HG03103 (cell line): ENCODE results near the gene RSPH4A.
"Not testable (repeated sequence)": the region's sequence is repeated elsewhere in the genome, so short reads cannot be mapped to it uniquely, and the experiment has no call there.

Source experiments
- ATAC-seq: cut with Tn5 transposase; IDR thresholded peaks from one replicate; pipeline ENCODE4 v1.9.1; 2021; ENCODE audit warnings: low read depth; ENCODE audit not compliant: unreplicated experiment

RSPH4A gene

DNA sequence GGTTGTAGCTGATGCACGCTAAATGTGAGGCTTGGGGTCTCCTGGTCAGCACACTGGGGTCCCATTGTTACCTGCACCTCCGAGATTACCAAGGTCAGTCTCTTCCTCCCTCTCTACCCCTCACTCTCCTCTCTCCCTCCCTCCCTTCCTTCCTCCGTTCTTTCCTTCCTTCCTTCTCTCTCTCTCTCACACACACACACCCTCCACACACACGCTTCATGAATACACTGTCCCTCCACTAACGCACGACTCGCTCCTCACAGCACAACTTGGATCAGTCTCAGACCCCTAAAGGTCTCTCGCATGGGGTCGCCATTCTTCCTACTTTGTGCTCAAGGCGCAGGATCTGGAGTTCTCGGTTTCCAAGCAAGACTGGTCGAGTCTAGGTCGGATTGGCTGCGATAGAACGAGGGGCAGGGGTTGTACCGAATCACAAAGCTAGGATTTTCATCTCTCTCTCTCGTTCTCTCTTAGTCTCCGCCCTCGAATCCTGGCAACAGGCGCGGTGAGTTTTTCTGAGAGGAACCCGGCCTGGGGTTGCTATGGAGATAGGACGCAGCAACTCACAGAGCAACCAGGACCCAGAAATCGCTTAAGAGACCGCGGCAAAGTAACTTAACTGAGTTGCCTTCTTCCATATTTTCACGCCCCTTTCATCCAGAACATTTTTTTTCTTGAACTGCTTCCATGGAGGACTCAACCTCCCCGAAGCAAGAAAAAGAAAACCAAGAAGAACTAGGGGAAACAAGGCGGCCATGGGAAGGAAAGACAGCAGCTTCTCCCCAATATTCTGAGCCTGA lies at the start of gene RSPH4A:
RSPH4A (plus strand) TSS at position 543 of the 800 bp plus-strand sequence; CDS start at position 688, 145 bp downstream.
- ATAC-seq, result peak; percentile 99

DNA sequence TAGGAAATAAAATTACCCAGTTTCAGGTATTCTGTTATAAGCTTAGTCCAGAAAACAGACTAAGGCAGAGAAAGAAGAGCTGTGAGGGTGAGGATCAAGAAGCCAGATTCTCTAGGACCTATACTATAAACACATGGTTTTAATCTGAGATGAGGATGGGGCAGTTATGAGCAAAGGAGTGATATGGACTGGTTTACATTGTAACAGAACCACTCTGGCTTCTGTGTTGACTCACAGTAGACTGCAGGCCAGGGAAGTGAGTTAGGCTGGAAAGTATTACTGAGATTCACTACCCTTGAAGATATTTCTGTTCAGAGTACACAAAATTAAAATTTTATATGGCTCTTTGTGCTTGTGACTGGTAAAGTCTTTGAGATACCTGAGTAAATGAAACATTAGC lies 48.2 kb upstream of the RSPH4A start:
- no peak for ATAC-seq

DNA sequence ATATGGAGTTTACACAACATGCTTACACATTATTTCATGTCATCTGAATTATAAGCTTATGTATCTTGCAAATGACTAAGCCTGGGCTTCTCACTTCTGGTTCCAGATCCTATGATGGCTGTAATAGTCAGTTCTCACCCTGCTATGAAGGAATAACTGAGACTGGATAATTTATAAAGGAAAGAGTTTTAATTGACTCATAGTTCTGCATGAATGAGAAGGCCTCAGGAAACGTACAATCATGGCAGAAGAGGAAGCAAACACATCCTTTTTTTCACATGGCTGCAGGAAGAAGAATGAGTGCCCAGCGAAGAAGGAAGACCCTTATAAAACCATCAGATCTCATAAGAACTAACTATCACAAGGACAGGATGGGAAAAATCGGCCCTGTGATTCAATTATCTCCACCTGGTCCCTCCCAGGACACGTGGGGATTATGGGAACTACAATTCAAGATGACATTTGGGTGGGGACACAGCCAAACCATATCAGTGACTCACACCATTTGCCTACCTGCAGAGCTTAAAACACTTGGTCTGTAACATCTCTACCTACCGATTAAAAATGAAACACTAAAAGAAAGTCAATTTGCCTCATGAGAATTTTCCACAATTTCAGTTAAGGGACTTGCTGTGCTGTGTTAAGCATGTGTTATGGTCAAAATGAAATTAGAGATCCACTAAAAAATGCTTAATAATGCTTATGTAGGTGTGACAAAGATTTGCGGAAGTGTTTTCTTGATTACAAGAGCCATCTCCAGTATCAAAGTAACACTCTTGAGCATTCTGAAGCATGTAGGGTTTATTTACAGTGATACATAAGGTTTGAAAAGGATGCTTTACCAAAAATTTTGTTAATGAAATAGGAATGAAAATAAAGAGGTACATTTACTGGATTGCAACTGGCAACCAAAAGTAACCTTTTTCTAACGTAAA lies 47.2 kb upstream of the RSPH4A start:
- ATAC-seq, result no peak

DNA sequence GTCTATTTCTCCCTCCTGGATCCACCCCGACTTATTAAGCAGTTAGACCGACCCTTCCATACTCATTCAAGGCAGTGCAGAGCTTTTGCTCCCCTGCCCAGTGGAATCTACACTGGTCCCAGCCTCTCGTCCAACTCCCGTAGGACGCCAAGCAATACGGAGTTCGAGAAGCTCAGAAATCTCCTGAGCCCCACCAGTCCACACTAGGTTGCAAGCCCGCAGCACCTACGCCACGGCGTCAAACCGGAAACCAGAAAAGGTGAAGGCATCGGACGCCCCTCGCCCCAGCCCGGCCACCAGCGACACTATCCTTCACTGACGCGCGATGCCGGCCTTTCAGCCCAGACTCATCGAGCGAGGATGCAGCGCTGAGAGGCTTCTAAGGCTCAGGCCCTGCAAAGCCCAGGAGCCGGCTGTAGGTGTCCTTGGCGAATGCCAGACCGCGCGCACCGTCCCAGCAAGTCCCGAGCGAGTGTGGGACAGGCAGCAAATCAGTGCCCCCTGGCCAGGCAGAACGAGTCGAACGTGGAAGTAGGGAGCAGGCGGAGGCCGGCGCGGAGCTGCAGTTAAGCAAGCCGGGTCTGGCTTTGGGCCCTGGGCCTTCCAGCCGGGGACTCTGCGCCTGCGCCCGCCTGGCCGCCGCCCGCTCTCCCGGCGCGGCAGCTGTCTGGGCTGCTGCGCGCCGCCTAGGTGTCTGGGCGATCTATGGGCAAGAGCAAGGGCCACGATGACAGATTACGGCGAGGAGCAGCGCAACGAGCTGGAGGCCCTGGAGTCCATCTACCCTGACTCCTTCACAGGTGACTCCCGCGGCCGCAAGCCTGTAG lies 45.2 kb upstream of the RSPH4A start, which contains the start of gene RWDD1:
RWDD1 (plus strand) TSS at position 649 of the 827 bp plus-strand sequence; CDS start at position 728, 79 bp downstream.
- ATAC-seq, result peak; percentile 93

DNA sequence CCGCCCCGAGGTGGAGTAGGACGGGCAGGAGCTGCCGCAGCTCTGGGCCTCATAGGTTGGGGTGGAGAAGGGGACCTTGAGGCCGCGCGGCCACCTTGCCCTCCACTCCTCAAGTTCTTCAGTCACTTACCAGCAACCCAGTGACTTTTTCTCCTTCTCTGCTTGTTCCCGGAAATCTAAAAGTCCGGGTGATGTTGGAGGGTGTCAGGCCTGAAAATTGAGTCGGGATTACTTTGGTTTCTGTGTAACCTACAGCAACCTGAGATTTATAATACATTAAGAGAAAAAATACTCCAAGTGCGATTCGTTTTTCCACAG lies 44.6 kb upstream of the RSPH4A start:
- ATAC-seq, result no peak

DNA sequence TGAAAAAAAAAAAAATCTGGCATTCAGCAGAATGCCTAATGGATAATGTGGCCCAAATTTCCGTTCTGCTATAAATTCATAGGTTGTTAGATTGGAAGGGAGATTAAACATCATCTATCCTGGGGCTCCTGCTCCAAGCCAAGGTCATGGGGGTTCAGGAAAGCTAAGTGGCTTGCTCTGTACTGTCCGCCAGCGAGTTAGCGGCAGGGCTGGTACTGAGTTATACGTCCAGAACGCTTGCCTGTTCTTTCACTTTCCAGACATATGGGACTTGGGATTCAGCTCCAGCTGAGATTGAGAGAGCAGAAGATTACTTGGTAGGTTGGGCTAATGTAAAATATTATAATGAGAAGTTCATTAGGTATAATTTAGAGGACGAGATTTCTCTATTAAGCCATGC lies 44.1 kb upstream of the RSPH4A start:
- ATAC-seq, result no peak

DNA sequence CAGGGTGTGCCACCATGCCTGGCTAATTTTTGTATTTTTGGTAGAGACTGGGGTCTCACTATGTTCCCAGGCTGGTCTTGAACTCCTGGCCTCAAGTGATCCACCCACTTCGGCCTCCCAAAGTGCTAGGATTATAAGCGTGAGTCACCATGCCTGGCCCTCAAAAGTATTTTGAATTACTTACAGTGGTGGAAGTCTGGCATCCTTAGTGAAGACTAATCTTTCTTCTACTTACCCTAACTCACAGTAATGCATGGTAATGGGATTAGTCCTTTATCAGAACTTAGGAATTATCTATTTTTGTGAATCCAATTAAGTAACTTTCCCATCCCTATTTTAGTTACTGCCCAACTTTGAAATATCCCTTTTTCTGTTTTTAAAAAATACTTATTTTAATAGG lies 41.1 kb upstream of the RSPH4A start:
- ATAC-seq, result no peak

DNA sequence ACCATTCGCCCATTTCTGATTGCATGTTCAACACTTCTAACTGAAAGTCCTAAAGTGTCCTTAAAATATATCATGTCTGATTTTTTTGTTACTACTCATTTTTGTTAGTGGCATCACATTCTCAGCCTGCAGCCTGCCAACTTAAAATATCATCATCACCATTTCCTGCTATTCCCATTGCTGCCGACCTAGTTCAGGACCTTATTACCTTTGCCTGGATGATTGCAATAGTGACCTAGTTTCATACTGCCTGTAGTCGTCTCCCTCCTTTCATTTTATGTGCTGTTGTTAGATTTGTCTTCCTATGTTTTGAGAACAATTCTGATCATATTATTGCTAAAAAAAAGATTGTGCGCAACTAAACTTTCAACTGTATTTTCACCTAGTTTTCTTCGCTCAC lies 38.8 kb upstream of the RSPH4A start:
- ATAC-seq, result no peak

DNA sequence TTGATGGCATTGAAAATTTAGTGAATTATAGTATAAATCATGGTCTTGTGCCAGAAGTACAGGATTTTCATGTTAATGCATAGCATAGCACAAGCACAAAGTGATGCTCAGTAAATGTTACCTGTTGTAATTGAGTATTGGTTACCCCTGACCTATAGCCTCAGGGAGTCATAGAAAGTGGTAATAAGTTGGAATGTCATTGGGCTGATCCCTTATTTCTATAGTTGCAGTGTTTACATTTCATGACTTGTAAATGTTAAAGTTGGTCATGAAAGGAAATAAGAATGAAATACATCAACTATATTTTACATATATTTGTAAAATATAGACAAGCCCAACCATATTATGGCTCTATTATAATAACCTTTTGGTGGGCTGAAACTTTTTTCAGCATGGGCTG lies 37.9 kb upstream of the RSPH4A start:
- no peak for ATAC-seq

DNA sequence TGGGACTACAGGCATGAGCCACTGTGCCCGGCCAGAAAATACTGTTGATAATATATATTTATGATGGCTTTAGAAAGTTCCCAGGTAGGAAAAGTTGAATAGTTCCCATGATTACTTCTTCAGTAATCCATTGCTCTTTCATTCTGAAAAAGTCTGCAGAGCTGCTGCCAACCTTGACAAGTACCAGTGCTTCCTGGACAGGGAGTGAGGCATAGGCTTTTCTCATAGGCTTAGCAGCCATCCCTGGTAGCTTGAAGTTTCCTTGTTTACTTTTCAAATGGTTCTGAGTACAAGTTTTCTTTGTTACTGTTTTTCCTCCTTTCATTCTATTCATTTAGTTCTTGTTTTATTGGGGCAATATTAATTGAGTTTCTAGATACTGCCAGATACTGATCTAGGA lies 37.1 kb upstream of the RSPH4A start:
- no peak for ATAC-seq

DNA sequence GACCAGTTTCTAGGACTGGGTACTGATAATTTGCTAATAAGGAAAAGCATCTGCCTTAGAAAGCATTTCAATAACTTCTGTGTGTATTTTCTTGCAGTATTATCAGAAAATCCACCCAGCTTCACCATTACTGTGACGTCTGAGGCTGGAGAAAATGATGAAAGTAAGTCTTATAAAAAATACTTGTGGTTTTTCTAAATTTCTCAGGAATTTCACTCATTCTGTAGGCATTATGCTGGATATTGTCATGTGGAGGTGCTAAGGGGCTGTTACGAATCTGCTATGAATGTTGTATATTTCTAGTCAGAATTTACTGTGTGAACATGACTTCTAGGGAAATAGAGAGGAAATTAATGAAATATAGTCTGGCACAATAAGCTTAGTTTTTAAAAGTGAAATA lies 36.1 kb upstream of the RSPH4A start:
- no peak for ATAC-seq

DNA sequence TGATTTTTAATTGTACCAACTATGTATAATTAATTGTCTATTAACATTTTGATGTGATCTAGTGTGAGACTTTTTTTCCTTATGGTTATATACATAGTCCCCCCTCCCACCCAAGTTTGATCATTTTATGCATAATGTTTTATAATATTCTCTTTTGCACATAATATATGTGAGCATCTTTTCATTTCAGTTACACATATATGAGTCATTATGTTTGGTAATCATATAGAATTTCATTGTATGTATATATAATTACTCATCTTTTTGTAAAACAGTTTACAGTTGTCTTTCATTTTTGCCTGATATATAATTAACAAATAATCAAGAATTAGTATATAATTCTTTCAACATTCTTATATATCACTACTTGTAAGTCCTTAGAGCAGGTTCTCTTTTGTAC lies 30.0 kb upstream of the RSPH4A start:
- ATAC-seq, result no peak

DNA sequence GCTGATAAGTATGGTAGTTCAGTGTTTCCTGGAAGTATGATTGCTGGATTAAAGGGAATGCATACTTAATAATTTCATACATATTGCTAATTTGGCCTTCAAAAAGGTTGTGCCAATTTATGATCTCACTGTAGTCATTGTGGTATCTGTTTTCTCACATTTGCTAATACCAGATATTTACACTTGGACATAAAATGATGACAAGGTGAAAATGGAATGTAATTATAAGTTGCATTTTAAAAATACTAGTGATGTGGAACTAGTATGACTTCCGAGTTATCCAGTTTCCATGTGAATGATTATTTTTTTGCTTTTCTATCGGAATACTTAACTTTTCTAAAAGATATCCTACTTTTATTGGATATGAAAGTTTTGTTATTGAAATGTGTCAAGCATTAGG lies 29.5 kb upstream of the RSPH4A start:
- no peak for ATAC-seq

DNA sequence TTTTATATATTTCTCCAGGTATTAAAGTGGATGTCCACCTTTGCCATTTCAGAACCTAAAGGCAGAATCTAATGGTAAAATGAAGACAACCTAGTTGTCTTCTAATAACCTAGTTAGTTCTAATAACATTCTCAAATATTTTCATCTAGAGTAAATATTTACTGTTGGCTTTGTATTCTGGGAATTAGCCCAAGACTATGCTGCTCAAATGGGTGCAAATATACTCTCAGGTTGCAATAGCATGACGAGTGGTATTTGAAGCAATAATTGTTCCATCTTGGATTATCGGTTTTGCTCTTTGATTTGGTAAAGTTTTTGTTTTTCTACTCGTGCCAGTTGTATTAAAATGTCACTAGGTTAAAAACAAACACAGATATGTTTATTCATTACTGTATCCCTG lies 21.0 kb upstream of the RSPH4A start:
- no peak for ATAC-seq

DNA sequence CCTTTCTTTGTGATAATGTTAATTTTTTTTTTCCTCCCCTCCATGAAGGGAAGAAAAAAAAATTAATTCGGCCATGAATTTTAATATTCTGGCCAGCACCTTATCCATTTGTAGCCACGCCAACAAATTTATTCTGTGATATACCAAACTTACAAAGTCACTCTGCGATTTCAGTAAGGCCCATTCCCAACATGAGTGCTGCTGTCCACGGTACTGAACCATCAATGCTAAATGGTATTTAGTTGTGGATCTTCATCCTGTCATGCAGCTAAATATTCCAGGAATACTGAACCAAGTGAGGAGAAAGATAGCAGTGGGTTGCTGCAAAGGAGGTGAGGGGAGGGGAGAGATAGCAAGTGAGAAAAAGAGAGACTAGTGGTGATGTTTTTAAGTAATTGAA lies 19.5 kb upstream of the RSPH4A start:
- ATAC-seq, result no peak

DNA sequence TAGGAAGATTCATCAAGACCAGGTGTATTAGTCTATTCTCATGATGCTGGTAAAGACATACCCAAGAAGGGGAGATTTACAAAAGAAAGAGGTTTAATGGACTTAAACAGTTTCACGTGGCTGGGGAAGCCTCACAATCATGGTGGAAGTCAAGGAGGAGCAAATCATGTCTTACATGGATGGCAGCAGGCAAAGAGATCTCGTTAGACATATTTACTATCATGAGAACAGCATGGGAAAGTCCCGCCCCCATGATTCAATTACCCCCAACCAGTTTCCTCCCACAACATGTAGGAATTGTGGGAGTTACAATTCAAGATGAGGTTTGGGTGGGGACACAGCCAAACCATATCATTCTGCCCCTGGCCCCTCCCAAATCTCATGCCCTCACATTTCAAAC lies 12.4 kb upstream of the RSPH4A start:
- ATAC-seq, result not testable (repeated sequence)

DNA sequence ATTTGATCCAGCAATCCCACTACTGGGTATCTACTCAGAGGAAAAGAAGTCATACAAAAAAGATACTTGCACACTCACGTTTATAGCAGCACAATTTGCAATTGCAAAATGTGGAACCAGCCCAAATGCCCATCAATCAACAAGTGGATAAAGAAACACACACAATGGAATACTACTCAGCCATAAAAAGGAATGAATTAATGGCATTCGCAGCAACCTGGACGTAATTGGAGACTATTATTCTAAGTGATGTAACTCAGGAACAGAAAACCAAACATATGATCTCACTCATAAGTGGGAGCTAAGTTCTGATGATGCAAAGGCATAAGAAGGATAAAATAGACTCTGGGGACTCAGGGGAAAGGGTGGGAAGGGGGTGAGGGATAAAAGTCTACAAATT lies 11.4 kb upstream of the RSPH4A start:
- not testable (repeated sequence) for ATAC-seq

DNA sequence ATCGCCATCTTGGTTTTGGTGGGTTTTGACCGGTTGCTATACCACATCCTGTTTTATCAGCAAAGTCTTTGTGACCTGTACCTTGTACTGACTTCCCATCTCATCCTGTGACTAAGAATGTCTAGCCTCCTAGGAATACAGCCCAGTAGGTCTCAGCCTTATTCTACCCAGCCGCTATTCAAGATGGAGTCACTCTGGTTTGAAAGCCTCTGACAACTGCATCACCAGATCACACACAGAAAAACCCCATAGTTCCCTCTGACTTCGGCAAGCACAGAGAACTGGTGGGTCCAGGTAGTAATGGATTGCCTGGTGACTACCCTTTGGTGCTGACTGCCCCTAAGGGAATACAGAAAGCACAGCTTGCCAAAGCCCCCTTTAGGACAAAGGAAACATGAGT lies 10.3 kb upstream of the RSPH4A start:
- ATAC-seq, result no peak

DNA sequence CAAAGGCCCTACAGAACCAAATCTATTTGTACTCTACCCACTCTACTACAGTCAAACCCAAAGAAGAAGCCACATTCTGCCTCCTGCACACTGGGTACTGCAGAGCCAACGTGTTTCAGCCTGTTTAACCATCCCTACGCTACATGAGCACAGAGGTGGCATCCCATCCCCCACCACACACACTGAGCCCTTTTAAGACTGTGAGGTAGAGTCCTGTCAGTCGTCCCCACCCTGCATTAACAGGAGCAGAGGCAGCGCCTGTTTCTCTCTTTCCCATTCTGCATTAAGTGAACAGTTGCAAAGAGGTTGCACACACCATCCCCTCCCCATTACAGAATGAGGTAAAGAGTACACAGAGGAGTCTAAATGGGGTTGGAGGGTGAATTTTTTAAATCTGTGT lies 5.2 kb upstream of the RSPH4A start:
- no peak for ATAC-seq

DNA sequence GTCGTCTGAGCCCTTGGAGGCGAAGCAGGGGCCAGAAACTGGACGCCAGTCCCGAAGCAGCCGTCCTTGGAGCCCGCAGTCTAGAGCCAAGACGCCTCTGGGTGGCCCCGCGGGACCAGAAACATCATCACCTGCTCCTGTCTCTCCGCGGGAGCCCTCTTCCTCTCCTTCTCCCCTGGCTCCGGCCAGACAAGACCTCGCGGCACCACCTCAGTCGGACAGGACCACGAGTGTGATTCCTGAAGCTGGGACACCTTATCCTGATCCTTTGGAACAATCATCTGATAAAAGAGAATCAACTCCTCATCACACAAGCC lies 416 bp downstream of the RSPH4A start:
- ATAC-seq, result no peak
